Measurements from ENCODE around the gene NDE1. TPM values are rescaled to one million over a fixed set of nuclear protein-coding genes. Genes with fewer than 3 reads are reported as not detected.
"Not testable (repeated sequence)": the region's sequence is repeated elsewhere in the genome, so short reads cannot be mapped to it uniquely, and the experiment has no call there.

Gene NDE1, protein sequence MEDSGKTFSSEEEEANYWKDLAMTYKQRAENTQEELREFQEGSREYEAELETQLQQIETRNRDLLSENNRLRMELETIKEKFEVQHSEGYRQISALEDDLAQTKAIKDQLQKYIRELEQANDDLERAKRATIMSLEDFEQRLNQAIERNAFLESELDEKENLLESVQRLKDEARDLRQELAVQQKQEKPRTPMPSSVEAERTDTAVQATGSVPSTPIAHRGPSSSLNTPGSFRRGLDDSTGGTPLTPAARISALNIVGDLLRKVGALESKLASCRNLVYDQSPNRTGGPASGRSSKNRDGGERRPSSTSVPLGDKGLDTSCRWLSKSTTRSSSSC
- 61.8 and 94.0 TPM in 2 replicates for total RNA-seq (2014; rRNA removed; shearing (Covaris generic))

DNA sequence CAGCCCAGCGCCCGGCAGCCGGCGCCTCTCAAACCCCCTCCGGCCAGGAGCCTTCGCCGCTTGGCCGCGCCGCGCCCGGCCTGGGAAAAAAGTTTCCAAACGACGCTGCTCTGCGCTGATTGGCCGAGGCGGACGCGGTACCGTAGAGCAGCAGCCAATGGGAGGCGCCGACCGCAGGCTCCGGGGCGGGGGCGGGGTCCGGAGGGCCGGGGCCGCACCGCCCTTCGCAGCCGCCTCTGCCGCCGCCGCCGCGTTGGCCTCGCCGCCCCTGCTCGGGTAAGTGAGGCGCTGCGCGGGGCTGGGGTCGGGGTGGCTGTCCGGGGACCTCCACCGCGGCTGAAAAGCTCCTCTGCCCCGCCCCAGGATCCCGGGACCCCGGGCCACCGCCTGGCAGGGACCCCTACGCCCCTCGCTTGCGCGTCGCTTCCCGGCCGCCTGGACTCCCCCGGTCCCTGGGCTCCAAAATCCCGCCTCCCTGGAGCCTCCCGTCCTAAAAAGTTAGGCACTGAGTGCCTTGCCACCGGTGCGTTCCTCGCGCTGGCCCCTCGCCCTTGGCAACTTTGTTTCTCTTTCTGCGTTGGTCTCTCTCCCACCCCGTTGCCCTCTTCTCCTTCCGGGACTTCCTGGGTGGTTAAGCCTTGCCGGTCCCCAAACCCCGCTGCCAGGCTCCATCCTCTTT, at the start of gene NDE1:
NDE1 (plus strand) TSS at position 227 of the 679 bp plus-strand sequence. CDS start 14,534 bp downstream, outside the sequence.
- Histone ChIP-seq H3K27me3 (replicated peaks) (no peaks in the 10 kb centered on the region), H3K27ac (peak within 1 kb of the TSS; percentile 94), H3K4me1 (replicated peaks) (peaks cover 65% of the 10 kb centered on the region), H3K4me3 (peak within 1 kb of the TSS; percentile 96), H3K36me3 (peaks cover 37% of the 10 kb centered on the region), H3K9me3 (replicated peaks) (no peaks in the 10 kb centered on the region)
- peak; percentile 94 for DNase-seq (ENCODE audit: low read depth in 1 of 2, low spot score in 2 of 2)

DNA sequence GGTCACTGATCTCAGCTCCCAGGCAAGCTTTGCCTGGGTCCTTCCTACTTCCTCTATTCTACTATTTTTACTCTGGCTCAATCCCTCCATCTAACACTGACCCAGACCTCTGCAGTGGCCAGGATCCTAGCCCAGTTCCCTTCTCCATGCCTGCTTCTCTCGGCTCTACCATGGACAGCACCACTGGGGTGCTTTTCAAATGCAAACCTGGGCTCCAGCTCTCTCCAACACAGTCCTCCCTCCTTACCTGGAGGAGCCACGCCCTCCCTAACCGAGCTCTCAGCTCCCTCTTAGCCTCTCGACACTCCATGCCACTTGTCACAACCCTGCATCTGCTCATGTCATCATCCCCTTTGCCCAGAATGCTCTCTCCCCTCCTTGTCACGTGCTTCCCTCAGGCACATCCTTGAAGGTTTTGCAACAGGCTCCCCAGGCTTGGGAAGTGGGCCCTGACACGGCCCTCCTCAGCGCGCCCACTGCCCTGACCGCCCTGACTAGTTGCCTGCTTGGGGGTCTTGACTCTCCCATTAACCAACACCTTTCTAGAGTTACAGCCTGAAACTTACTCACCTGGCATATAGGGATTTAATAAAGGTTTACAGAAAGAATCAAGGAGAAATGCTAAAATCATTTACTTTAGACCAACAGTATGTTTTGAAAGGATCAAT, 48.7 kb upstream of the NDE1 start:
- Histone ChIP-seq H3K27ac (no peak overlapping the region), H3K9me3 (replicated peaks) (no peaks in the 10 kb centered on the region), H3K27me3 (replicated peaks) (no peaks in the 10 kb centered on the region), H3K36me3 (peaks cover 73% of the 10 kb centered on the region), H3K4me1 (replicated peaks) (no peaks in the 10 kb centered on the region), H3K4me3 (no peak overlapping the region)
- DNase-seq (ENCODE audit: low read depth in 1 of 2, low spot score in 2 of 2): no peak

DNA sequence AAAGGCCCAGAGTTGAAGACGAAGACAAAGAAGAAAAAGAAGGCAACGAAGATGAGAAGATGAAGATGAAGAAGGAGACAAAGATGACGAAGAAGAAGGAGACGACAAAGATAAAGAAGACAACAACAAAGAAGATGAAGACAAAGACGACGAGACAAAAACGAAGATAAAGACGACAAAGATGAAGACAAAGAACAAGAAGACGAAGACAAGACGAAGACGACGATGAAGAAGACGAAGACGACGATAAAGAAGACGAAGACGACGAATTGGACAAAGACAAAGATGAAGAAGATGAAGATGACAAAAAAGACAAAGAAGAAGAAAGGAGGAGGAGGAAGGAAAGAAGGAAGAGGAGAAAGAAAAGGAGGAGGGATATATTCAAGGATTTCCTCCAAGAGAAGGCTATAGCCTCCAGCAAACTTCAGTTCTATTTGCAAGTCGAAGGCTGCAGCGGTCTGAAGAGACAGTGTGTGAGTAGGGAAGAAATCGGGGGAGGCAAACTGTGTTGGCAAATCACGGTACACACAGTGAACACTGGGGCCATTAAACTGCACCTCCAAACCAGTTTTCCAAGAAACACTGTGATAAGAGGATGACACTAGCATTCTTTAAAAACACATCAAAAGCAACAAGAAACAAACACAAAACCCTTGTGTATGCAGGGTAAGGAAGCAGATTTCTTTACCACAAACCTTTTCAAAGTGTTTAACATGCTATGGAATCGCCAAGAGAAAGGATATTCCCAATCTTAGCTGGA, 47.6 kb upstream of the NDE1 start:
- Histone ChIP-seq H3K36me3 (peaks cover 72% of the 10 kb centered on the region), H3K27ac (no peak overlapping the region)
- no peak for DNase-seq (ENCODE audit: low read depth in 1 of 2, low spot score in 2 of 2)

DNA sequence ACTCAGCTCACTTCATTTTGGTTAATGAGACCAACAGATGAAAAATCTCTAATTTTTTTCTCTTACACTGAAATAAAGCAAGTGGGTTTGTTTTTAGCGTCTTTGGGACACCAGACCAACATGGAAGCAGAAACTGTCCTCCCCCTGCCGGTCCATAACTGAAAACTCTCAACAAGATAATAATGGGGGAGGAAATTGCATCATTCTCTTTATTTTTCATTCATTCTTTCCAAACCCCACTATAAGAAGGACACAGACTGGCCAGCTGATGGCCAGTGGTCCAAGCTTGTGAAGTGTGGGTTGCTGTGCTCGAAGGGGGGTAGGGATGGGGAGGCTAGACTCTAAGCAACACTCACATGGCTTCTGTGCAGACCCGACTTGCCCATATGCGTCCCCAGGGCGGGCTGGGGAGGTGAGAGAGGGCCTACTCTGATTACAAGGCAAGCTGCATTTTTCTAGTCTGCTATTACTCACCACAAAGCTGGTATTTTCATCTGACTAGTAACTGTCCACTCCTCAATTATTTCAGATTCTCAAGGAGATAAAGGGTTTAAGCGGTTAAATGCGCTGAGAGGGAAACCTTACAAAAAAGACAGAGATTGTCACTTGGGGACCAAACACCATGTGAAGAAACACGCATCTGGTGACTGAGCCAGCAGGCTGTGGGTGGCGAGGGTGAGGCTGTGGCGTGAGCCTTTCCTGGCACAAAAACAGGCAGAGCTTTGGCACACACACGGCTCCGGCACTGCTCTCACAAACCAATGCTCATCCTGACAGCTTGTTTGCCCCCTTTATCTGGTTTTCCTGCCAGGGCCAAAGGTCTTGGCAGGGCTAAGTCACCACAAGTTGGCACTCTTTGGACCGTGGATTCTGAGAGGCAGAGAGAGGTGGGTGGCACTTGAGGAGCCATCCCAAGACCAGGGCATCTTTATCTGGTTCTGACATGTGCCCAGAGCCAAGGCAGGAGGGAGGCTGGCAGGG, 45.3 kb upstream of the NDE1 start:
- Histone ChIP-seq H3K4me3 (no peak overlapping the region), H3K4me1 (replicated peaks) (peaks cover 17% of the 10 kb centered on the region), H3K27me3 (replicated peaks) (no peaks in the 10 kb centered on the region), H3K27ac (no peak overlapping the region), H3K36me3 (peaks cover 63% of the 10 kb centered on the region), H3K9me3 (replicated peaks) (no peaks in the 10 kb centered on the region)
- no peak for DNase-seq (ENCODE audit: low read depth in 1 of 2, low spot score in 2 of 2)

More for the DNA sequence above, 47.6 kb upstream of the NDE1 start:
- no peak overlapping the region for H3K4me3 ChIP-seq
- peaks cover under 1% of the 10 kb centered on the region; the same call in 1 of the 2 replicates for H3K4me1 ChIP-seq (replicated peaks)
- H3K27me3 ChIP-seq (replicated peaks): no peaks in the 10 kb centered on the region
- no peaks in the 10 kb centered on the region for H3K9me3 ChIP-seq (replicated peaks)

DNA sequence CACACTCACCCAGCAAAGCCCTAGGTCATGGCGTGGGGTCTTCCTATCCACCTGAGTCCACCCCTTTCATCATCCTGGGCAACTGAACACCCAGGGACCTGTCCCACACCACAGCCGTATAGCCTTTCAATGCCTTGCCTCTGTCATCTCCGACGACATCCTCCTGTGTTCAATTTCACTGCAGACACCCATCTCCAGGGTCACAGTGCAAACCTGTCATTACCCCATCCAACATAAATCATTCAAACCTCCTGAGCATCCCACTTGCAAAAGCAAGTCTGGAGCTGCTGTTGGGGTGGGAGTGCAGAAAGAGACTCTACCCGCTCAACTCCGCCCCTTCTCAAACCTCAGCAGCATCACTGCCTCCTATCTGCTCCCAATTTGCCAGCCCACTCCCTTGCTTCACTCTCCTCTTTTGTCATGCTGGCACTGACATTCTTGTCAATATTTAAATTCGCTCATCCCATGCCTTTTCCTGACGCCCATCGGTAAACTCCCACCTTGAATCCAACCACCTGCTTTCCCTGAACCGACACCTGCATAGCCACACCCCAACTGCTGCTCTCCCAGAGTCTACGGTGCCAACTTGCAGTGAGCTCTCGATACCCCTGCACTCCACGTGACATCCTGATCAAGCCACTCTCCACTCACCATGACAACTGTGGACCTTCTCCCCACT, 44.1 kb upstream of the NDE1 start:
- H3K4me3 ChIP-seq: no peak overlapping the region
- H3K36me3 ChIP-seq: peaks cover 51% of the 10 kb centered on the region

DNA sequence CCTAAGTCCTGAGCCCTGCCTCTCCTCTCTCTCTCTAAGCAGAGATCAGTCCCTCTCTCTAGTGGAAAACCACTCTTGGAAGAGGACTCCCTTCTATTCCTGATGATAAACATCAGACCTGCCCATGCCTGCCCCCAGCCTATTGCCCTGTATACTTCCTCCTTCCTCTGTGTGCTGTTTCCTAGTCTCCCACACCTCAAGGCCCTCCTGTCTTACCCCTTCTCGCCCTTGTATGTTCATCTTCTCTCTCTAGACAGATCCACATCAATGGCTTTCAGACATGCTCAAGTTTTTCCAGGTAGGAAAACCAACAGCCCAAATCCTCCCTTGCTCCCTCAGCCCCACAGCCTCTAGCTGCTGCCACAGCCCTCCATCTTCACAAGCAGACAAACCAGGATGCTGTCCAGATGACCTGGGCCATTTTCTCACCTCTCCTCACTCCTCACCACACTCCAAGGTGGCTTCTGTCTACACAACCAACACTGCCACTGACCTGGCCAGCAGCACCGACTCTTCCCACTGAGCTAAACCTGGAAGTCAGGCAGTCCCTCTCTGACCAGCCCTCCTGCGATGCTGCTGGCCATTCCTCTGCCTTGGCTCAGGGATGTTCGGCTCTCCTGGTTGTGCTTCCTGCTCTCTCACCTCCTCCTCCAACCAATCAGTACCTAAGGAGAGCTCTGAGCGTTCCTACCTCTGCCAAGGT, 43.4 kb upstream of the NDE1 start:
- peaks cover 44% of the 10 kb centered on the region for H3K36me3 ChIP-seq
- no peaks in the 10 kb centered on the region for H3K9me3 ChIP-seq (replicated peaks)
- DNase-seq (ENCODE audit: low read depth in 1 of 2, low spot score in 2 of 2): no peak
- no peak overlapping the region for H3K27ac ChIP-seq
- H3K4me1 ChIP-seq (replicated peaks): peaks cover 31% of the 10 kb centered on the region
- no peak overlapping the region for H3K4me3 ChIP-seq
- no peaks in the 10 kb centered on the region for H3K27me3 ChIP-seq (replicated peaks)

More for the DNA sequence above, 44.1 kb upstream of the NDE1 start:
- no peak for DNase-seq (ENCODE audit: low read depth in 1 of 2, low spot score in 2 of 2)
- H3K27ac ChIP-seq: no peak overlapping the region
- no peaks in the 10 kb centered on the region for H3K9me3 ChIP-seq (replicated peaks)
- peaks cover 27% of the 10 kb centered on the region for H3K4me1 ChIP-seq (replicated peaks)
- no peaks in the 10 kb centered on the region for H3K27me3 ChIP-seq (replicated peaks)

DNA sequence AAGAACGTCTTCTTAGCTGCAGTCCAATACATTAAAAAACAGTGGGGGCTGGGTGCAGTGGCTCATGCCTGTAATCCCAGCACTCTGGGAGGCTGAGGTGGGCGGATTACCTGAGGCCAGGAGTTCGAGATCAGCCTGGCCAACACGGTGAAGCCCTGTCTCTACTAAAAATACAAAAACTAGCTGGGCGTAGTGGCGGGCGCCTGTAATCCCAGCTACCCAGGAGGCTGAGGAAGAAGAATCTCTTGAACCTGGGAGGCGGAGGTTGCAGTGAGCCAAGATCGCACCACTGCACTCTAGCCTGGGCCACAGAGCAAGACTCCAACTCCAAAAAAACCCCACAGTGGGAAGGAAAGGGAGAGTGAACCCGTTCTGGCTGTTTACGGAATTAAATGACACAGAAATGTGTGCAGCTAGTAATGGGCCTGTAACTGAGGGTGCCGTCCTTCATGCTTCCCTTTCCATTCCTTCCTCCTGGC, 42.8 kb upstream of the NDE1 start:
- H3K9me3 ChIP-seq (replicated peaks); H3K27me3 ChIP-seq (replicated peaks); H3K27ac ChIP-seq; H3K4me3 ChIP-seq; DNase-seq (ENCODE audit: low read depth in 1 of 2, low spot score in 2 of 2): not testable (repeated sequence)
- H3K4me1 ChIP-seq (replicated peaks): peaks cover 37% of the 10 kb centered on the region
- H3K36me3 ChIP-seq: peaks cover 44% of the 10 kb centered on the region

DNA sequence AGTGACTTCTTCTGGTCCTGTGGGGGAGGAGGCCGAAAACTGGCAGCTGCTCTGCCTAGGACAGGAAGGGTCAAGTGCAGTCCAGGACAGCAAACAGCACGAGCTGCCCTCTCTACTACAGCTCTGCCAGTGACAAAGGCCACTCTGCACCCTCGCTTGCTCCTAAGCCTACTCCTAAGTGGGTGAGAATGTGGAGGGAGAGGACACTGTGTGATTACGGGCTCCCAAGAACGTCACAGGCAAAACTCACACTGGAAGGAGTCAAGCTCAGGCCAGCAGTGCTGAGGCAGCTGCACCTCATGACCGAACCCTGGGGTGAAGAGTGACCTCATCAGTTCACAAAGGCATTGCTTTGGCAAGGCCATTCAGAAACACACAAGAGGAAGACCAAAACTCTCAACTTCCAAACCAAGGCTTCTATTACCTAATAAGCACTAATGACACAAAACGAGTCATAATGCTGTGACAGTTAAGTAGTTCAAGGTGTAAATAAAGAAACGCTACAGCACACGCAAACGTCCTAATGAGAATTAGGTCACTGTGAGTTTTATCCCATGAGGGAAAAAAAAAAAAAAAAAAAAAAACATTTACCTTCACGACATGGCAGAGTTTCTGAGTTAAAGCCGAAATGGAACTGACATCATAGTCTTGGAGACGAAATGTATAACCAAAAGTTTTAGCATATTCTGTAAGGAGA, 42.2 kb upstream of the NDE1 start:
- 0 out of 2 replicates have a peak overlapping the region, but pooled peaks have one; percentile 13 for H3K27ac ChIP-seq
- peak in 1 of 2 experiments; percentile 11 for DNase-seq (ENCODE audit: low read depth in 1 of 2, low spot score in 2 of 2)
- no peak overlapping the region for H3K4me3 ChIP-seq
- H3K9me3 ChIP-seq (replicated peaks): no peaks in the 10 kb centered on the region
- no peaks in the 10 kb centered on the region for H3K27me3 ChIP-seq (replicated peaks)
- peaks cover 40% of the 10 kb centered on the region for H3K4me1 ChIP-seq (replicated peaks)
- H3K36me3 ChIP-seq: peaks cover 43% of the 10 kb centered on the region

DNA sequence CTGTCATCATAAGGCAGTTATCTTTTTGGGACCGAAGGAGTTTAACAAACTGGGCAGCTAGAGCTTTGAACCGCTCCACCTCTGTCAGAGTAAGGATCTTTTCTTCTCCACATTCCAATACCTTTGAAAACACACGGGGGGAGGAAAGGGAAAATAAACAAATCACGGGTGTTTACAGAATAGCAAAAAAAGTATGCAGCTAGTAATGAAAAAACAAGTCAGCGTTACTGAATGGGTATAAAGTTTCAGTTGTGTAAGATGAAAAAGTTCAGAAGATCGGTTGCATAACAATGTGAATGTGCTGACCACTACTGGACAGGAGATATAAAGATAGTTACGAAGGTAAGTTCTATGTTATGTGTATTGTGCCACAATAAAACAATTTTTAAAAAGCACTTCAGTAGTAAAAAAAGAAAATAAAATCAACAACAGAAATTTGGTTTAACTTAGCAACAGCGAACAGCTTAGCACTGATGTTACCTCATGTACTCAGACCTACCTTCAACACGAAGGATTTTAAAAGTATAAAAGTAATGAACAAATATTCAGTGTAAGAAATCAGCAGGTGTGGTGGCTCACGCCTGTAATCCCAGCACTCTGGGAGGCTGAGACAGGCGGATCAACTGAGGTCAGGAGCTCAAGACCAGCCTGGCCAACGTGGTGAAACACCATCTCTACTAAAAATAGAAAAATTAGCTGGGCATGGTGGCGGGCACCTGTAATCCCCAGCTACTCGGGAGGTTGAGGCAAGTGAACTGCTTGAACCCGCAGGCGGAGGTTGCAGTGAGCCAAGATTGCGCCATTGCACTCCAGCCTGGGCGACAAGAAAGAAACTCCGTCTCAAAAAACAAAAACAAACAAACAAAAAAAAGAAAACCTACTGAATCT, 41.4 kb upstream of the NDE1 start:
- DNase-seq (ENCODE audit: low read depth in 1 of 2, low spot score in 2 of 2): peak in 1 of 2 experiments; percentile 71
- peaks cover 35% of the 10 kb centered on the region for H3K36me3 ChIP-seq
- no peaks in the 10 kb centered on the region for H3K9me3 ChIP-seq (replicated peaks)
- H3K27ac ChIP-seq: 0 out of 2 replicates have a peak overlapping the region, but pooled peaks have one; percentile 13
- H3K27me3 ChIP-seq (replicated peaks): no peaks in the 10 kb centered on the region
- peaks cover 40% of the 10 kb centered on the region for H3K4me1 ChIP-seq (replicated peaks)
- no peak overlapping the region for H3K4me3 ChIP-seq

DNA sequence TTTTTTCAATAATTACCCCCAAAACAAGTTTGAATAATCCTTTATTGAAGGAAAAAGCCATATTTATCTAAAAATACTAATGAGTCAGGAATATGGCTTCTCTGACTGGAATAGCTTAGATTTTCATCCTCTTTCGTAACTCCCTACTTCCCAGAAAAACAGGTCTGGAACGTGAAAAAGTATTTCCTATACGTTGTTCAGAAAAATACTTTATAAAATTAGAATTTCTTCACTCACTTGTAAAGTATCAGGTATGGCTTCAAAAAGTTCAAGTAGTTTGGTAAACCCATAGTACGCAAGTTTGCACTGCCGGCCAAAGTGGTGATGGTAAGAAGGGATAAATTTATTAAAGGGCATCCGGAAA, 40.8 kb upstream of the NDE1 start:
- no peak overlapping the region for H3K4me3 ChIP-seq
- peaks cover 40% of the 10 kb centered on the region for H3K4me1 ChIP-seq (replicated peaks)
- no peaks in the 10 kb centered on the region for H3K27me3 ChIP-seq (replicated peaks)
- H3K27ac ChIP-seq: no peak overlapping the region
- no peaks in the 10 kb centered on the region for H3K9me3 ChIP-seq (replicated peaks)
- no peak for DNase-seq (ENCODE audit: low read depth in 1 of 2, low spot score in 2 of 2)
- peaks cover 33% of the 10 kb centered on the region for H3K36me3 ChIP-seq
